ENCODE results near the gene PGAP6.
"Not testable (repeated sequence)": the region's sequence is repeated elsewhere in the genome, so short reads cannot be mapped to it uniquely, and the experiment has no call there.

The PGAP6 gene

GRCh38 chr16:348495-348894 is 33.3 kb downstream of the PGAP6 start:
- Histone ChIP-seq H3K36me3 (ENCODE audit: control insufficient read depth in 1 of 2, insufficient read depth in 2 of 2, low read length in 2 of 2) (peaks cover 7 to 34% of the 10 kb centered on the region in 2 donors), H3K4me1 (ENCODE audit: control insufficient read depth in 1 of 2, insufficient read depth in 2 of 2, low read length in 2 of 2) (peaks cover 0 to 13% of the 10 kb centered on the region in 2 donors)
- not testable (repeated sequence) for H3K27ac ChIP-seq (ENCODE audit: low read depth, low read length)

GRCh38 chr16:347203-347602 is 34.6 kb downstream of the PGAP6 start:
- no peaks in the 10 kb centered on the region for H3K9me3 ChIP-seq (ENCODE audit: control insufficient read depth in 1 of 2, low read length in 2 of 2)
- H3K4me1 ChIP-seq (ENCODE audit: control insufficient read depth in 1 of 2, insufficient read depth in 2 of 2, low read length in 2 of 2): peaks cover 0 to 9% of the 10 kb centered on the region in 2 donors
- no peak overlapping the region for H3K27ac ChIP-seq (ENCODE audit: low read depth, low read length)
- H3K27me3 ChIP-seq (ENCODE audit: control insufficient read depth in 1 of 2, insufficient read depth in 2 of 2, low read length in 2 of 2): no peaks in the 10 kb centered on the region
- H3K9ac ChIP-seq (ENCODE audit: low read depth in 1 of 2, low read length in 2 of 2): no peak overlapping the region
- H3K36me3 ChIP-seq (ENCODE audit: control insufficient read depth in 1 of 2, insufficient read depth in 2 of 2, low read length in 2 of 2): peaks cover 7 to 42% of the 10 kb centered on the region in 2 donors
- H3K4me3 ChIP-seq (ENCODE audit: low read depth in 1 of 2, low read length in 2 of 2): no peak overlapping the region

More at GRCh38 chr16:348495-348894, 33.3 kb downstream of the PGAP6 start:
- H3K9ac ChIP-seq (ENCODE audit: low read depth in 1 of 2, low read length in 2 of 2); H3K4me3 ChIP-seq (ENCODE audit: low read depth in 1 of 2, low read length in 2 of 2); H3K27me3 ChIP-seq (ENCODE audit: control insufficient read depth in 1 of 2, insufficient read depth in 2 of 2, low read length in 2 of 2); H3K9me3 ChIP-seq (ENCODE audit: control insufficient read depth in 1 of 2, low read length in 2 of 2): not testable (repeated sequence)

- Histone ChIP-seq H3K36me3 (ENCODE audit: control insufficient read depth in 1 of 2, insufficient read depth in 2 of 2, low read length in 2 of 2) (peaks cover 7 to 43% of the 10 kb centered on the region in 2 donors), H3K27me3 (ENCODE audit: control insufficient read depth in 1 of 2, insufficient read depth in 2 of 2, low read length in 2 of 2) (no peaks in the 10 kb centered on the region), H3K27ac (ENCODE audit: low read depth, low read length) (no peak overlapping the region)
These were observed 35.2 kb downstream of the PGAP6 start for GRCh38 chr16:346587-346986.

GRCh38 chr16:345772-346171 is 36.0 kb downstream of the PGAP6 start:
- Histone ChIP-seq H3K9ac (ENCODE audit: low read depth in 1 of 2, low read length in 2 of 2) (no peak overlapping the region), H3K4me3 (ENCODE audit: low read depth in 1 of 2, low read length in 2 of 2) (no peak overlapping the region), H3K36me3 (ENCODE audit: control insufficient read depth in 1 of 2, insufficient read depth in 2 of 2, low read length in 2 of 2) (peaks cover 7 to 43% of the 10 kb centered on the region in 2 donors), H3K4me1 (ENCODE audit: control insufficient read depth in 1 of 2, insufficient read depth in 2 of 2, low read length in 2 of 2) (peaks cover 1% of the 10 kb centered on the region in 2 donors), H3K27ac (ENCODE audit: low read depth, low read length) (no peak overlapping the region), H3K27me3 (ENCODE audit: control insufficient read depth in 1 of 2, insufficient read depth in 2 of 2, low read length in 2 of 2) (no peaks in the 10 kb centered on the region), H3K9me3 (ENCODE audit: control insufficient read depth in 1 of 2, low read length in 2 of 2) (no peaks in the 10 kb centered on the region)

More at GRCh38 chr16:346587-346986, 35.2 kb downstream of the PGAP6 start:
- no peak overlapping the region for H3K4me3 ChIP-seq (ENCODE audit: low read depth in 1 of 2, low read length in 2 of 2)
- H3K9me3 ChIP-seq (ENCODE audit: control insufficient read depth in 1 of 2, low read length in 2 of 2): no peaks in the 10 kb centered on the region
- H3K4me1 ChIP-seq (ENCODE audit: control insufficient read depth in 1 of 2, insufficient read depth in 2 of 2, low read length in 2 of 2): peaks cover 0 to 7% of the 10 kb centered on the region in 2 donors
- no peak overlapping the region for H3K9ac ChIP-seq (ENCODE audit: low read depth in 1 of 2, low read length in 2 of 2)

GRCh38 chr16:342455-343213 is 39.1 kb downstream of the PGAP6 start:
- H3K27ac ChIP-seq (ENCODE audit: low read depth, low read length): no peak overlapping the region

GRCh38 chr16:341974-342336 is 39.8 kb downstream of the PGAP6 start:
- not testable (repeated sequence) for H3K27me3 ChIP-seq (ENCODE audit: control insufficient read depth in 1 of 2, insufficient read depth in 2 of 2, low read length in 2 of 2); H3K9me3 ChIP-seq (ENCODE audit: control insufficient read depth in 1 of 2, low read length in 2 of 2); H3K27ac ChIP-seq (ENCODE audit: low read depth, low read length); H3K9ac ChIP-seq (ENCODE audit: low read depth in 1 of 2, low read length in 2 of 2); H3K4me3 ChIP-seq (ENCODE audit: low read depth in 1 of 2, low read length in 2 of 2)
- Histone ChIP-seq H3K4me1 (ENCODE audit: control insufficient read depth in 1 of 2, insufficient read depth in 2 of 2, low read length in 2 of 2) (peaks cover 14 to 15% of the 10 kb centered on the region in 2 donors), H3K36me3 (ENCODE audit: control insufficient read depth in 1 of 2, insufficient read depth in 2 of 2, low read length in 2 of 2) (peaks cover 7 to 29% of the 10 kb centered on the region in 2 donors)

More at GRCh38 chr16:342455-343213, 39.1 kb downstream of the PGAP6 start:
- Histone ChIP-seq H3K27me3 (ENCODE audit: control insufficient read depth in 1 of 2, insufficient read depth in 2 of 2, low read length in 2 of 2) (no peaks in the 10 kb centered on the region), H3K9me3 (ENCODE audit: control insufficient read depth in 1 of 2, low read length in 2 of 2) (no peaks in the 10 kb centered on the region), H3K4me3 (ENCODE audit: low read depth in 1 of 2, low read length in 2 of 2) (no peak overlapping the region), H3K36me3 (ENCODE audit: control insufficient read depth in 1 of 2, insufficient read depth in 2 of 2, low read length in 2 of 2) (peaks cover 7 to 33% of the 10 kb centered on the region in 2 donors), H3K4me1 (ENCODE audit: control insufficient read depth in 1 of 2, insufficient read depth in 2 of 2, low read length in 2 of 2) (peaks cover 14 to 15% of the 10 kb centered on the region in 2 donors), H3K9ac (ENCODE audit: low read depth in 1 of 2, low read length in 2 of 2) (no peak overlapping the region)

GRCh38 chr16:341095-341973 is 40.4 kb downstream of the PGAP6 start:
- H3K27me3 ChIP-seq (ENCODE audit: control insufficient read depth in 1 of 2, insufficient read depth in 2 of 2, low read length in 2 of 2); H3K27ac ChIP-seq (ENCODE audit: low read depth, low read length); H3K9me3 ChIP-seq (ENCODE audit: control insufficient read depth in 1 of 2, low read length in 2 of 2); H3K4me3 ChIP-seq (ENCODE audit: low read depth in 1 of 2, low read length in 2 of 2); H3K9ac ChIP-seq (ENCODE audit: low read depth in 1 of 2, low read length in 2 of 2): not testable (repeated sequence)
- H3K36me3 ChIP-seq (ENCODE audit: control insufficient read depth in 1 of 2, insufficient read depth in 2 of 2, low read length in 2 of 2): peaks cover 5 to 23% of the 10 kb centered on the region in 2 donors
- H3K4me1 ChIP-seq (ENCODE audit: control insufficient read depth in 1 of 2, insufficient read depth in 2 of 2, low read length in 2 of 2): peaks cover 14 to 15% of the 10 kb centered on the region in 2 donors

GRCh38 chr16:340370-341091 is 41.2 kb downstream of the PGAP6 start:
- Histone ChIP-seq H3K9ac (ENCODE audit: low read depth in 1 of 2, low read length in 2 of 2) (no peak overlapping the region), H3K27ac (ENCODE audit: low read depth, low read length) (no peak overlapping the region), H3K36me3 (ENCODE audit: control insufficient read depth in 1 of 2, insufficient read depth in 2 of 2, low read length in 2 of 2) (peaks cover 0 to 16% of the 10 kb centered on the region in 2 donors), H3K27me3 (ENCODE audit: control insufficient read depth in 1 of 2, insufficient read depth in 2 of 2, low read length in 2 of 2) (no peaks in the 10 kb centered on the region), H3K9me3 (ENCODE audit: control insufficient read depth in 1 of 2, low read length in 2 of 2) (no peaks in the 10 kb centered on the region), H3K4me3 (ENCODE audit: low read depth in 1 of 2, low read length in 2 of 2) (no peak overlapping the region), H3K4me1 (ENCODE audit: control insufficient read depth in 1 of 2, insufficient read depth in 2 of 2, low read length in 2 of 2) (peaks cover 14 to 15% of the 10 kb centered on the region in 2 donors)

- Histone ChIP-seq H3K4me3 (ENCODE audit: low read depth in 1 of 2, low read length in 2 of 2) (no peak overlapping the region), H3K9me3 (ENCODE audit: control insufficient read depth in 1 of 2, low read length in 2 of 2) (no peaks in the 10 kb centered on the region), H3K27ac (ENCODE audit: low read depth, low read length) (no peak overlapping the region), H3K36me3 (ENCODE audit: control insufficient read depth in 1 of 2, insufficient read depth in 2 of 2, low read length in 2 of 2) (peaks cover 0 to 10% of the 10 kb centered on the region in 2 donors), H3K4me1 (ENCODE audit: control insufficient read depth in 1 of 2, insufficient read depth in 2 of 2, low read length in 2 of 2) (peaks cover 14 to 15% of the 10 kb centered on the region in 2 donors), H3K27me3 (ENCODE audit: control insufficient read depth in 1 of 2, insufficient read depth in 2 of 2, low read length in 2 of 2) (no peaks in the 10 kb centered on the region), H3K9ac (ENCODE audit: low read depth in 1 of 2, low read length in 2 of 2) (no peak overlapping the region)
These were observed 42.1 kb downstream of the PGAP6 start for GRCh38 chr16:339680-340079.
